Esophagus squamous epithelium (tissue), 4 donors: ENCODE results near the gene MEIS2.

Source experiments
- POLR2A ChIP-seq, 4 donors: fragments of 450-650 bp; IDR thresholded peaks; one replicate each; pipeline ENCODE4 v1.6.1; 2017; ENCODE audit warnings: antibody characterized with exemption in 4 of 4, mild to moderate bottlenecking in 4 of 4, moderate library complexity in 3 of 4
- TF ChIP-seq, protein P1 (sequence below), 6 experiments: fragments of 450-650 bp in 4 of 6; fragments of 200-600 bp in 2 of 6; sonication (generic) in 2 of 6; IDR thresholded peaks; one replicate each; pipeline ENCODE4 v1.5.1; 2016 to 2019; ENCODE audit warnings: antibody characterized with exemption in 6 of 6, mild to moderate bottlenecking in 4 of 6, moderate library complexity in 4 of 6

DNA sequence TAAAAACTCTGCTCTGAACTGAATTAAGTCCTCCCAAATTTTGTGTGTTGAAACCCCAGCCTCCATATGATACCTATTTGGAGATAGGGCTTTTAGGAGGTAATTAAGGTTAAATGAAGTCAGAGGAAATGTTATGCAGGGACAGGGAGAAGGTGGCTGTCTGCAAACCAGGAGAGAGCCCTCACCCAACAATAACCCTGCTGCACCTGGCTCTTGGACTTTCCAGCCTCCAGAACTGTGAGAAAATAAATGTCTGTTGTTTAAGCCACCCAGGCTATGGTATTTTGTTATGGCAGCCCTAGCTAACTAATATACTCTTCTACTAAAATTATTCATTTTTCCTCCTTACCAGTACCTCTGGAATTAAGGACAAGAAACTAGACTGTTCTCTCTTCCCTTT, 79.5 kb downstream of the MEIS2 start:
- TF ChIP-seq, protein P1, sequence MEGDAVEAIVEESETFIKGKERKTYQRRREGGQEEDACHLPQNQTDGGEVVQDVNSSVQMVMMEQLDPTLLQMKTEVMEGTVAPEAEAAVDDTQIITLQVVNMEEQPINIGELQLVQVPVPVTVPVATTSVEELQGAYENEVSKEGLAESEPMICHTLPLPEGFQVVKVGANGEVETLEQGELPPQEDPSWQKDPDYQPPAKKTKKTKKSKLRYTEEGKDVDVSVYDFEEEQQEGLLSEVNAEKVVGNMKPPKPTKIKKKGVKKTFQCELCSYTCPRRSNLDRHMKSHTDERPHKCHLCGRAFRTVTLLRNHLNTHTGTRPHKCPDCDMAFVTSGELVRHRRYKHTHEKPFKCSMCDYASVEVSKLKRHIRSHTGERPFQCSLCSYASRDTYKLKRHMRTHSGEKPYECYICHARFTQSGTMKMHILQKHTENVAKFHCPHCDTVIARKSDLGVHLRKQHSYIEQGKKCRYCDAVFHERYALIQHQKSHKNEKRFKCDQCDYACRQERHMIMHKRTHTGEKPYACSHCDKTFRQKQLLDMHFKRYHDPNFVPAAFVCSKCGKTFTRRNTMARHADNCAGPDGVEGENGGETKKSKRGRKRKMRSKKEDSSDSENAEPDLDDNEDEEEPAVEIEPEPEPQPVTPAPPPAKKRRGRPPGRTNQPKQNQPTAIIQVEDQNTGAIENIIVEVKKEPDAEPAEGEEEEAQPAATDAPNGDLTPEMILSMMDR (IDR thresholded peaks at IDR 0.05): no peak
- TF ChIP-seq POLR2A (IDR thresholded peaks at IDR 0.05): no peak
